Osteoblast (primary cell): Measurements from ENCODE around the gene SMAD3. TPM values are rescaled to one million over a fixed set of nuclear protein-coding genes. Genes with fewer than 3 reads are reported as not detected.
A peak's percentile ranks its signal among the peaks of the same experiment; 100 is the strongest.

Experiments used
- DNase-seq: peaks from one replicate; pipeline ENCODE4 v3.0.0; 2011; ENCODE audit warnings: low spot score, mixed read lengths; ENCODE audit not compliant: insufficient read length; ENCODE audit errors: missing footprints
- H2AFZ ChIP-seq: 2 replicates; pipeline ENCODE4 v1.6.0; 2011; ENCODE audit warnings: mild to moderate bottlenecking, low read length
- H3K27ac ChIP-seq: 2 replicates; pipeline ENCODE4 v1.5.1; 2011; ENCODE audit warnings: mild to moderate bottlenecking, low read depth, low read length, moderate library complexity
- H3K27me3 ChIP-seq: 2 replicates; pipeline ENCODE4 v1.6.0; 2012; ENCODE audit warnings: mild to moderate bottlenecking, control low read depth, inconsistent platforms, low read length, moderate library complexity; ENCODE audit not compliant: insufficient read depth
- H3K36me3 ChIP-seq: 2 replicates; pipeline ENCODE4 v1.5.1; 2011; ENCODE audit warnings: mild to moderate bottlenecking, low read length, control low read depth, moderate library complexity; ENCODE audit not compliant: insufficient read depth
- H3K4me1 ChIP-seq: 2 replicates; pipeline ENCODE4 v1.5.1; 2011; ENCODE audit warnings: mild to moderate bottlenecking, low read length, control low read depth, moderate library complexity; ENCODE audit not compliant: insufficient read depth
- H3K4me2 ChIP-seq: 2 replicates; pipeline ENCODE4 v1.6.0; 2011; ENCODE audit warnings: mild to moderate bottlenecking, low read length; ENCODE audit not compliant: insufficient read depth
- H3K4me3 ChIP-seq: fragments of 200-600 bp; sonication (generic); 3 replicates; pipeline ENCODE4 v1.5.1; 2012; ENCODE audit warnings: mild to moderate bottlenecking, low read length, inconsistent platforms; ENCODE audit not compliant: insufficient read depth
- H3K79me2 ChIP-seq: 2 replicates; pipeline ENCODE4 v1.6.0; 2012; ENCODE audit warnings: mild to moderate bottlenecking, low read length, control low read depth, inconsistent platforms; ENCODE audit not compliant: insufficient read depth
- H3K9me3 ChIP-seq: 2 replicates; pipeline ENCODE4 v1.5.1; 2011; ENCODE audit warnings: low read depth, low read length, control low read depth
- H4K20me1 ChIP-seq: 2 replicates; pipeline ENCODE4 v1.6.0; 2012; ENCODE audit warnings: mild to moderate bottlenecking, low read length, control low read depth; ENCODE audit not compliant: insufficient read depth
- CTCF ChIP-seq: IDR thresholded peaks from 2 replicates; pipeline ENCODE4 v1.5.1; 2011; ENCODE audit warnings: mild to moderate bottlenecking, low read depth, low read length, moderate library complexity; ENCODE audit errors: extremely low read depth
- total RNA-seq: library from RNA; depleted of rRNA; stranded (reverse); fragments of >200 nt; gene quantifications from 2 replicates; pipeline ENCODE4 v1.2.3, GENCODE V29; 2012

The SMAD3 gene
- total RNA-seq, 1 donor, result 60.1 TPM

- Histone ChIP-seq H3K27me3 (no peaks in the 10 kb centered on the region), H3K79me2 (peaks cover 100% of the 10 kb centered on the region), H2AFZ (no peak overlapping the region), H3K4me3 (no peak overlapping the region), H3K9me3 (no peaks in the 10 kb centered on the region), H3K4me2 (peak overlapping the region; percentile 18), H3K27ac (peak overlapping the region; percentile 90), H3K4me1 (peaks cover 79% of the 10 kb centered on the region), H3K36me3 (peaks cover 54% of the 10 kb centered on the region), H4K20me1 (peaks cover 84% of the 10 kb centered on the region)
- peak; percentile 68 for DNase-seq
- TF ChIP-seq CTCF, result no peak
Observed at GRCh38 chr15:67089217-67090193, 24.1 kb downstream of the SMAD3 start.

DNA sequence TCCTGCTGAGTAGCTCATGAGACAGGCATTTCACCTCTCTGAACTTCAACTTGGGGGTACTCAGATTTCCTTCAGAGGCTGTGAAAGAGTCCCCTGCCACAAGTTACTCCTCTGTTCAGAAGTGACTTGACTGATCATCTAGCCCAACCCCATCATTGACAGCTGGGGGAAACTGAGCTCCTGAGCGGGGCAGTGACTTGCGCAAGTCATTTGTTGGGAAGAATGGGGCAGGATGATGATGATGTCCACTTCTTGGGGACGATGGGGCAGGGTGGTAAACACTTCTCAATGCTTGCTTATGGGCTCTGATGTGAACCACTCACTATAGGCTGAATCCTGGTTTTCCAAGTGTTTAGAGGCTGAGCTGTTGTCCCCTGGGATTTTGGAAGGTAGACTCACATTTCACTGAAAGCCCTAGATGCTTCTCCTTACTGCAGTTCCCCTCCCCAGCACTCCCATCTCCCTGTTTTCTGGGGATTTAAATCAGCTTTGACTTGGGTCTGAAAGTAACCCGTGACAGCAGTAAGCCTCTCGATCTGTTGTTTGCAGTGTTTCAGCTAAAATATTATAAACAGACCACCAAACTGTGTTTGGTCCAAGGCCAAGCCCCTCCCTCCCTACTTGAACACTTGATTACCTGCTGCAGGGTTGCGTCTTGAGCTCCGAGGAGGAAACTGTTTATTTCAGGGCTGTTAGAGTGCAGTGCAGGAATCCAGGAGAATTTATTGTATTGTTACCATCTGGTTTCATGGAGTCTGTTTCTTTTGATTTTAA lies 25.1 kb downstream of the SMAD3 start:
- peaks cover 69% of the 10 kb centered on the region for H3K4me1 ChIP-seq
- DNase-seq, result peak; percentile 58

DNA sequence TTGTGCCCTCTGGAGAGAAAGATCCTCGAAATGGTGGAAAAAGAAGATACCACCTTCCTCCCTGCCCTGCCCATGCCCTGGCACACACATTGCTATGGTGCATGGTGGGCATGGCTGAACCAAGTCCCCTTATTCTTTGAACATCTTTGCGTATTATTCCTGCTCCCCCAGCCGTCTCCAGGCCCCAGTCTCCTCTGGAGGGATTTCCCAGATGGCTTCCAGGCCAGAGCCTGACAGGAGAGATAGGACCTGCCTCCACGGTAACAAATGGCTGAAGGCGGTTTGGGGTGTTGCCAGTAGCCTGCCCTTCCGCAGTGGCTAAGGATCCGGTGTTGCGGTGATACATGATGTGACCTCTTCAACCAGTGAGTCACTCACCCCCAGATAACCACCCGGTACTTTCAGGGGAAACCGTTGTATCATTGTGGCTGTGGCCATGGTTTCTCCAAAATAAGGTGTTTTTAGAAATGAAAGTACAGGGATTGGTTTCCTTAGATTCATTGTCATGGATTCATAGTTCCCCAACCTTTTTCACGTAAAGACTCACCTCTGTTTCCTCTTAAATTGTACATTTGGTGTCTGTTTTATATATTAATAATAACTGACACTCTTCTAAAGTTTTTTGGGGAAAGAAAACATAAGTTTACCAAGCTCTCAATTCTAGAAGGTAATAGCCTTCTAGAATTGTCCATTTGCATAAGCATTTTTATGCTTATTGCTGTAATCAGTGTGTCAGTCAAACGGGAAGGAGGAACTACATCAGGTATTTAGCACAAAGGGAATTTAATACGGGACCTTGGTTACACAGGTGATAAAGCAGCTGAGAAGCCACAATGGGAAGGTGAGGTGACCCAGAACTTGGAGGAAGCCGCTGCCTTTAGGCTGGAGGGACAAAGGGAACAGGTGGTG lies 25.9 kb downstream of the SMAD3 start:
- Histone ChIP-seq H3K4me2 (peak overlapping the region; percentile 26), H3K36me3 (peaks cover 64% of the 10 kb centered on the region), H3K4me1 (peaks cover 67% of the 10 kb centered on the region)

More for the DNA sequence above, 25.1 kb downstream of the SMAD3 start:
- H3K4me2 ChIP-seq, result peak overlapping the region; percentile 26
- peaks cover 59% of the 10 kb centered on the region for H3K36me3 ChIP-seq
- peaks cover 100% of the 10 kb centered on the region for H3K79me2 ChIP-seq
- no peak overlapping the region for H2AFZ ChIP-seq
- no peaks in the 10 kb centered on the region for H3K27me3 ChIP-seq
- TF ChIP-seq CTCF, result no peak
- H3K4me3 ChIP-seq, result peak overlapping the region; percentile 5
- peak overlapping the region; percentile 90 for H3K27ac ChIP-seq
- H4K20me1 ChIP-seq, result peaks cover 81% of the 10 kb centered on the region
- no peaks in the 10 kb centered on the region for H3K9me3 ChIP-seq

More for the DNA sequence above, 25.9 kb downstream of the SMAD3 start:
- peak overlapping the region; percentile 5 for H3K4me3 ChIP-seq
- DNase-seq, result peak; percentile 93
- peak overlapping the region; percentile 90 for H3K27ac ChIP-seq
- peaks cover 100% of the 10 kb centered on the region for H3K79me2 ChIP-seq
- H4K20me1 ChIP-seq, result peaks cover 75% of the 10 kb centered on the region
- H3K27me3 ChIP-seq, result no peaks in the 10 kb centered on the region
- no peak for TF ChIP-seq CTCF
- no peak overlapping the region for H2AFZ ChIP-seq
- no peaks in the 10 kb centered on the region for H3K9me3 ChIP-seq
